GM19324 (cell line): ENCODE measurements around the gene EHBP1.

ENCODE experiments used
- ATAC-seq: cut with Tn5 transposase; IDR thresholded peaks from one replicate; pipeline ENCODE4 v1.9.1; 2021; ENCODE audit warnings: mild to moderate bottlenecking, moderate library complexity; ENCODE audit not compliant: unreplicated experiment, low FRiP score

The EHBP1 gene

GRCh38 chr2:63047321-63048279, 342.1 kb downstream of the EHBP1 start:
- ATAC-seq = no peak

DNA sequence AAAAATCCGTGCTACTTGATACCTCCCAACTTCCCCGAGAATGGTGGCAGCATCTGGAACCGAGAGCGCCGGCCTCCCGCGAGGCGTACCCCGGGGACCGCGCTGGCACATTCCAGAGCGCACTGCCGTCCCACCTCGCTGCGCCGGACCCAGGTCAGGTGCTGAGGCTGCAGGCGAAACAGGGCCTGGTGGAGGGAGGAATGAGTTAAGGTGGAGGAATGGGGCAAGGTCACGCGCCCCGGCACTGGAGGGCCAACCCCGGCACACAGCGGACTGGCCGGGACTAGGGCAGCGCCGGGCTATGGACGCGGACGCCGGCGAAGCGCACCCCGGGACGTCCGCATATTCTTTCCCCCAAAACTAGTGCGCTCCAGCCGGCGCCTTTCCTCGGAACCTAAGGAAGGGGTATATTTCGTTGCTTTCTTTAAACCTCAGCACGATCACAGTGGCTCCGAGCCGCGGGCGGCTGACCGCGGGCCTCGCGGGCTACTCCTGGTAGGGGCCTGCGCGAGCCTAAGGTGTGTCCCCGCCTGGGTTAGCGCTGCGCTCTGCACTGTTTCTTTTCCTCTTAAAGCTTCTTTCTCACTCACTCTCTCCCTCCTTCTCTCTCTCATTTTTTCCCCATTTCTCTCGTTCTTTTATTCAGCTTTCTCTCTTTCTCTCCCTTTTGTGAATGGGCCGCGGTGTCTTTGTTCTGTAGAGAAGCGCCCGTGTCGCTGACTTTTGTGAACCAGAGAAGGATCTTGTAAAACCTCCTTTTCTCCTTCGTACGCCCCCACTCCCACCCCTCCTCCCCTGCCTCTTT, 343.1 kb downstream of the EHBP1 start:
- ATAC-seq = no peak

- ATAC-seq = no peak
Observed at GRCh38 chr2:63049211-63049969, 343.9 kb downstream of the EHBP1 start.

GRCh38 chr2:63049970-63050333, 344.4 kb downstream of the EHBP1 start:
- ATAC-seq = peak; percentile 35

DNA sequence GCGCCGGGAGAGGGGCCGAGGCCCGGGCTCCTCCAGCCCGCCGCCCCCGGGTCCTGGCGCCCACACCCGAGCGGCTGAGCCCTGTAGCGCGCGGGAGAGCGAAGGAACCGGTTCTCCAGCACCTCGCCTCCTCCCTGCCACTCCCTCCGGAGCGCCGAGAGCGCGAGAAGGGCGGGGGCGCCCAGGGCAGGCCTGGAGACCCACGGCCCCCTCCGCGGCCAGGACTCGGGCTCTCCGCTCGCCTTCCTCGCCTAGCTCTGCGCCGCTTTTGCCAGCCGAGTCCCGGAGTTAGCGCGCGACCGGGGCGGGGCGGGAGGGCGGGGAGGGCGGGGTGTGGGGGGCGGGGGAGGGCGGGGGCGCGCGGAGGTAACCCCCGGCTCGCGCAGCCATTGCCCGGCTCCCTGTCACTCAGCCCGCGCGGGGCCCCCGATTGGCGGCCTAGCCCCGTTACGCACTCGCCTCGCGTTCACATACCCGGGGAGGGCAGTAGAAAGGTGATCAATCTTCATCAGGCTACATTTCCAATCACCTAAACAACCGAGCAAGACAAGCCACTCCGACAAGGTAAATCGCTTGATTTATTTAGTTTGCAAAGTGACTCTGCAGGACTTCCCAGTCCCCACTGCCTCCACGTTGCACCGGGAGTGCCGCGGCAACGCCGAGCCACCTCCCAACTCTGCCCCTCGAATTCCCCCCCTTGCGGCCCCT, 345.0 kb downstream of the EHBP1 start, which contains the start of gene OTX1:
TSS of gene OTX1 (plus strand) at position 497 of the 708 bp plus-strand sequence. CDS start 2,161 bp downstream, outside the sequence.
- peak; percentile 87 for ATAC-seq

DNA sequence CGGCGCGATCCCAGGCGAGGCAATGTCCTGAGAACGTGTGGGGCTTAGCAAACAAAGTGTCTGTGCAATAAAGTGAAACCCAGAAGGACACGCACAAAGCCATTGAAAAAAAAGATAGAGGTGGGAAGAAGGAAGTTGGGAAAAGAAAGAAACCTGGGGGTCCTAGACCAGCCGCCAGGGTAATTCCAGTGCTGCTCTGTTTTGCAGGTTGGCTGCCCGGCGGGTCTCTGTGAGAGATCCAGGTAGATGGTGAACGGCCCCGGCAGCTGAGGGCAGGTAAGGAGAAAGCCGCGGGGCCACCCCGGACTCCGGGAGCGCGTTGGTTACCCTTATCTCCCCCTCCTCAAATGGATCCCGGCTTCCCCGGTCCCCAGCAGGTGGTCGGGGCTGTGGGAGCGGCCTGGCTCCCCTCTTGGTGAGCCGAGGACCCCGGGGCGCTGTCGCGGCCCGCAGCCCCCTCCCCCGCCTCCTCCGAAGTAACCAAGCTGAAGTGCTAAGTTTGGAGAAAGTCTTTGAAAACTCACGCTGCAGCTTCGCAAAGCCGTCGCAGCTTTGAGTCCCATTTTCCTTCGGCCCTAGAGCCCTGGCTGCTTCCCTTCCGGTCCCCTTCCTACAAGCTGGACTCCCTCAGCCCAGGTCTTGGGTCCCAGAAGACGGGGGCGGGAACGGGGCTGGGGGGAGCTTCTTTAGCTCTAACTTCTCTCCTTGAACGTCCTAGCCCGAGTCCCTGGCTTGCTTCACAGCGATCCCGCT, 345.7 kb downstream of the EHBP1 start:
- ATAC-seq = no peak

- ATAC-seq = no peak
Observed at GRCh38 chr2:63051795-63052333, 346.4 kb downstream of the EHBP1 start.

DNA sequence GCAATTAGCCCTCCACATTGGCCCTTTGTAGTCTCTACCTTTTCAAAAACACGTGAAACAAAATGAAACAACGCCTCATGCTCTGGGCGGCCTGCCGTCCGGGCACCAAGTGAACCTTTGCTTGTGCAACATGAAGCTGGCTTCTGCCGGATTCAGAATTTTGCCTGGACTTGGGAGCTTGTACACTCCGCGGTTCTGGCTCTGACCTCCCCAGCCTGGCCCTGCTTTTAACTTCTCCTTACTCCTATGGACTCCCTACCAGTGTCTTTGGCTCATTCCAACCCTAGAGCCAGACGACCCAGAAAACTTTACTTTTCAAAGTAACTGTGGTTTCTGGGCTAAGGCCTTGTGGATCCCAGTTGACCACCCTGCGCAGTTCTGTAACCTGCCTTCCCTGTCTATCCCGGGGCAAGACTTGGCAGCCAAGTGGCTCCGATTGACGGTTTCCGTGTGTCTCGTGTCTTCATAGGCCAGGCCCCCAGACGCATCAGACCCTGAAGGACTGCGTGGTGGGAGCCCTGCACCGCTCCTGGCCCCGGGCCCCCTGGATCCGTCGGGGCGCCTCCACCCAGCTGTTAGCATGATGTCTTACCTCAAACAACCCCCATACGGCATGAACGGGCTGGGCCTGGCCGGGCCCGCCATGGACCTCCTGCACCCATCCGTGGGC, 347.0 kb downstream of the EHBP1 start:
- ATAC-seq = no peak

GRCh38 chr2:63053081-63053888, 347.8 kb downstream of the EHBP1 start:
- ATAC-seq = no peak

- ATAC-seq = no peak
Observed at GRCh38 chr2:63053889-63054602, 348.5 kb downstream of the EHBP1 start.

DNA sequence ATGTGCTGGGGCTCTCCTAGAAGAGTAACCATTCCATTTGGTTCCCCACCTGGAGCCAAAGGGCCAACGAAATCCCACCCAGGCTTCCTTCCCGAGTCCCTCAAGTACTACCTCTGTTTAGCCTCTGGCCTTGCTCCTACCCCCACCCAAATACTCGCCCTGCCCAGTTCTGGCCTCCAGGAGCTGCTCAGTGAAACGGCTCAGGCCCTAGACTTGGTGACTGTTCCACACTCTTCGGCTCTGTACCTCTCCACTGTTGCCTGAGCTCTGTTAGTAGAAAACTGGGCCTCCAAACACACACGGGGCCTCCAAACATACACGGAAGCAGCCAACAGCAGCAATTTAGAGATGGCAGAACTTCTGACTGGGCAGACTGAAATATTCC, 349.3 kb downstream of the EHBP1 start:
- no peak for ATAC-seq

- ATAC-seq = no peak
Observed at GRCh38 chr2:63055226-63056106, 350.0 kb downstream of the EHBP1 start.

GRCh38 chr2:63056107-63057050, 350.9 kb downstream of the EHBP1 start:
- ATAC-seq = no peak

DNA sequence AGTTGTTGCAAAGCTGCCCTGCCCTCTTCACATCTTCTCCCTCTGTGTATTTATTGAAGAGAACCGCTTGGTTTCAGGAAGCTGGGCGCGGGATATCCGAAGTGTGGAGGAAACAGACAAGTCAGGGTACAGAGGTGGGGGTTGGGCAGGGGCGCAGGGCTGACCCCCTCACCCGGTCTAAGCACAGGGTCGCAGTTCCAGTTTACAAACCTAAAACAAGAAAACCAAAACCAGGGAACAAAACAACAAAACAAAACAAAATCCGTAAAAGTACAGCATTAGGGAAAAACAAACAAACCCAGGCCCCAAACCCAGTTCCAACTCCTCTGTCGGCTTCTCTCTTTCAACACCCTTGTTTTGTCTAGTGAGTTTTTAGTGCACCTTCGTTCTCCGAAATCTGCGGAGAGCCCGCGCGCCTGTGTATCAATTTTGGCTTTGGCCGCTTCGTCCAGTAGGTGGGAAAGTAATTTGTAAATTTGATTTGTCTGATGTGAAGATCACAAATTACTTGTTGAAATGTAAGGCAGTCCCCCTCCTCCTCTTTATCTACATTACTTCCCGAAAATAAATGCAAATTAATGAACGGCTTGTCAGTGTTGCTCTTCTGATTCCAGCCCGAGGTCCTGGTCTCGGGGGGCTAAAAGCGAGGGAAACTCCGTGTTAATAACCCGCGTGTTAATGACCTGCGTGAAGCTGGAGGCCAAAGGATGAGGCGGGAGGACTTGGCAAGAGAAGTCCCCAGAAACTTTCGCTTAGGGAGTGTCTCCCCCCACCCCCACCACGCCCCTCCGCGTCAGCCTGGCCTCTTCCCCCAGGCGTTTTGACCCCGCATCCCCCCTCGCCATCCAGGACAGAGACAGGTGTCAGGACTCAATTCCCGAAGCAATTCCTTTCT, 352.0 kb downstream of the EHBP1 start:
- no peak for ATAC-seq
